Coronary artery (tissue), 2 donors: ENCODE data around the gene DCDC2C.

Experiments used
- DNase-seq: peaks from one replicate; pipeline ENCODE4 v3.0.0-alpha.2; 2017; ENCODE audit warnings: low spot score
- H3K27ac ChIP-seq, 2 donors: fragments of 200-600 bp; sonication (generic); one replicate each; pipeline ENCODE4 v1.5.1; 2016 to 2019
- H3K4me3 ChIP-seq: fragments of 200-600 bp; sonication (generic); 2 replicates; pipeline ENCODE4 v1.5.1; 2016; ENCODE audit warnings: mild to moderate bottlenecking, moderate library complexity
- CTCF ChIP-seq: fragments of 200-600 bp; sonication (generic); IDR thresholded peaks from one replicate; pipeline ENCODE4 v1.5.1; 2019; ENCODE audit warnings: antibody characterized with exemption

The DCDC2C gene

GRCh38 chr2:3725458-3726250, 22.3 kb downstream of the DCDC2C start:
- H3K4me3 ChIP-seq, result no peak overlapping the region
- H3K27ac ChIP-seq, result no peak overlapping the region
- no peak for TF ChIP-seq CTCF
- DNase-seq, result no peak

DNA sequence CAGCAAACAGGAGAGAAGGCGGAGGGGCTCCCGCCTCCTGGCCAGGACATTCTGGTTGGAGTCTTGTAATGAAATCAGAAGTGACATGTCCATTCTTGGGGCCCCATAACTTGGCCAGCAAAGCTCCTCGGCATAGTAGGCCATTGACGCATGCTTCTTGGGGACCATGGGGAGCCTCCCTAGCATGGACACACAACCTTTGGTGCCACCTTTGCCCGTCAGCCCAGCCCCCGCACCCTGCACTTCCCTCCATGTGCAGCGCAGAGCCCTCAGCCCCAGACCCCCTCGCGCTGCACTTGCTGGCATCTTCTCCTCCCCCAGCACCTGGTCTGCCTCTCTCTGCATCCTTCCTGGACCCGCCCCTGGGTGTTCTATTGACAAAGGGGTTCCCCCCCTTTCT, 23.1 kb downstream of the DCDC2C start:
- no peak for TF ChIP-seq CTCF
- DNase-seq, result no peak
- no peak overlapping the region for H3K4me3 ChIP-seq
- H3K27ac ChIP-seq, result no peak overlapping the region

GRCh38 chr2:3727397-3728045, 24.1 kb downstream of the DCDC2C start:
- peak overlapping the region; percentile 26 for H3K4me3 ChIP-seq
- DNase-seq, result no peak

GRCh38 chr2:3728104-3729054, 25.0 kb downstream of the DCDC2C start:
- peak overlapping the region; percentile 26 for H3K4me3 ChIP-seq
- DNase-seq, result no peak

More at GRCh38 chr2:3727397-3728045, 24.1 kb downstream of the DCDC2C start:
- H3K27ac ChIP-seq, result no peak overlapping the region
- TF ChIP-seq CTCF, result no peak

GRCh38 chr2:3729055-3729448, 25.7 kb downstream of the DCDC2C start:
- H3K4me3 ChIP-seq, result no peak overlapping the region
- DNase-seq, result no peak
- no peak overlapping the region for H3K27ac ChIP-seq
- TF ChIP-seq CTCF, result no peak

More at GRCh38 chr2:3728104-3729054, 25.0 kb downstream of the DCDC2C start:
- peak; percentile 40 for TF ChIP-seq CTCF
- H3K27ac ChIP-seq, result no peak overlapping the region

DNA sequence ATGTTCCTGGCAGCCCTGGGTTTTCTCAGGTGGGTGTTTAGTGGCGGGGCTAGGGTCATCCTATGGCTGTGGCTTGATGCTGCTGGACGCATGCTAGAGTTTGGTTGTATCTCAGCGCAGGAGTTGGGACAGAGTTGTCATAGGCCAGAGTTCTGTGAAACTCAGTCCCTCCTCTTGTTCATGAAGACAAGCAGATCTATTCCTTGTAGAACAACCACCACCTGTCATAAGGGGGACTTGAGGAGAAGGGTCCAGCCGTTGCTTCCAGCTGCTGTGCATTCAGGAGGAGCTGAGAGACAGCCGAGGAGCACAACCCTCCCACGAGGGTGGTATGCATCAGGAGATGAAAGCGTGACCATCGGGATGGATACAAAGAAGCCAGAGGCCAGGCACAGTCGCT, 26.4 kb downstream of the DCDC2C start:
- DNase-seq, result no peak
- no peak for TF ChIP-seq CTCF
- Histone ChIP-seq H3K4me3 (no peak overlapping the region), H3K27ac (no peak overlapping the region)
